Left kidney (tissue), 2 donors: ENCODE data around the gene NUDT21. TPM values are rescaled to one million over a fixed set of nuclear protein-coding genes. Genes with fewer than 3 reads are reported as not detected.
"Not testable (repeated sequence)": the region's sequence is repeated elsewhere in the genome, so short reads cannot be mapped to it uniquely, and the experiment has no call there.

ENCODE experiments used
- DNase-seq: peaks from one replicate; pipeline ENCODE4 v3.0.0-alpha.2; 2013
- polyA plus RNA-seq: library from polyadenylated mRNA; unstranded; fragments of 120-200 nt; gene quantifications from one replicate; pipeline ENCODE4 v1.2.1, GENCODE V29; 2013; ENCODE audit not compliant: insufficient read length

Gene NUDT21
- polyA plus RNA-seq, 1 donor: 155 TPM

GRCh38 chr16:56420613-56421012 is 30.5 kb downstream of the NUDT21 start:
- no peak for DNase-seq

- DNase-seq: no peak
These were observed 31.2 kb downstream of the NUDT21 start for GRCh38 chr16:56419740-56420548.

GRCh38 chr16:56417138-56417537 is 34.0 kb downstream of the NUDT21 start:
- no peak for DNase-seq

GRCh38 chr16:56415875-56416274 is 35.3 kb downstream of the NUDT21 start:
- DNase-seq: no peak

- DNase-seq: no peak
These were observed 36.8 kb downstream of the NUDT21 start for GRCh38 chr16:56414366-56414765.

GRCh38 chr16:56413381-56413780 is 37.8 kb downstream of the NUDT21 start:
- no peak for DNase-seq

GRCh38 chr16:56411624-56412023 is 39.5 kb downstream of the NUDT21 start:
- no peak for DNase-seq

- no peak for DNase-seq
These were observed 40.0 kb downstream of the NUDT21 start for GRCh38 chr16:56411123-56411522.

- no peak for DNase-seq
These were observed 41.9 kb downstream of the NUDT21 start for GRCh38 chr16:56409195-56409594.

GRCh38 chr16:56408379-56409098 is 42.6 kb downstream of the NUDT21 start:
- no peak for DNase-seq

- DNase-seq: no peak
These were observed 45.0 kb downstream of the NUDT21 start for GRCh38 chr16:56405977-56406672.

- DNase-seq: no peak
These were observed 49.6 kb downstream of the NUDT21 start for GRCh38 chr16:56401482-56401881.

- DNase-seq: no peak
These were observed 50.7 kb downstream of the NUDT21 start for GRCh38 chr16:56400458-56400857.

GRCh38 chr16:56399486-56399885 is 51.6 kb downstream of the NUDT21 start:
- no peak for DNase-seq

- no peak for DNase-seq
These were observed 52.1 kb downstream of the NUDT21 start for GRCh38 chr16:56399047-56399446.

- DNase-seq: not testable (repeated sequence)
These were observed 54.4 kb downstream of the NUDT21 start for GRCh38 chr16:56396724-56397123.

- no peak for DNase-seq
These were observed 61.6 kb downstream of the NUDT21 start for GRCh38 chr16:56389554-56389953.

- no peak for DNase-seq
These were observed 62.9 kb downstream of the NUDT21 start for GRCh38 chr16:56388209-56388608.

- no peak for DNase-seq
These were observed 63.7 kb downstream of the NUDT21 start for GRCh38 chr16:56387396-56387795.

- DNase-seq: no peak
These were observed 66.9 kb downstream of the NUDT21 start for GRCh38 chr16:56384074-56384721.

GRCh38 chr16:56382901-56383355 is 68.2 kb downstream of the NUDT21 start:
- DNase-seq: no peak

- DNase-seq: no peak
These were observed 68.7 kb downstream of the NUDT21 start for GRCh38 chr16:56382459-56382858.
